Measurements from ENCODE around the gene SMC1B. TPM values are rescaled to one million over a fixed set of nuclear protein-coding genes. Genes with fewer than 3 reads are reported as not detected.
A peak's percentile ranks its signal among the peaks of the same experiment; 100 is the strongest.
"Not testable (repeated sequence)": the region's sequence is repeated elsewhere in the genome, so short reads cannot be mapped to it uniquely, and the experiment has no call there.

Gene SMC1B
- total RNA-seq, 2 donors from 2014 or later = not detected

- peak; percentile 46 for DNase-seq (ENCODE audit: low spot score)
- intact Hi-C loops (cut with DNase I) = no loop called here
These were observed 11.7 kb upstream of the SMC1B start for GRCh38 chr22:45425101-45425500.

GRCh38 chr22:45424241-45424731 lies 10.9 kb upstream of the SMC1B start:
- intact Hi-C loops (cut with DNase I) = no loop called here
- DNase-seq (ENCODE audit: low spot score) = peak; percentile 81

DNA sequence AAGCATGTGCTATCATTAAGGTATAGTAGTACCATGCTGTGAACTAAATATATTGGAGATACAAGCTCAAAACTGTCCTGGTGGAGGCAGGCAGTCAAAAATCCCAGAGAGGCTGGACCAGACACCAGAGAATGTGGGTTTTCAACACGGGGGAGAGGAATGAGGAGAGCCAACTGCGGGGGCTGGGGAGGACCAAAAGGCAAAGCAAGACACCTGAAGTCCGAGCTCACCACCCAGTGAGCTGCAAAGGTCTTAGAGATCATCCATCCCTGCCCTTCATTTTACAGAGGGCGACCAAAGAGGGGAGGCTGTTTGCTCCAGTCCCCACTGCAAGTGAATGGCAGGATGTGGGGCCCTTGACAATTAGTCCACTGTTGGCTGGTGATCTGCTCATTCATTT lies 10.1 kb upstream of the SMC1B start:
- intact Hi-C loops (cut with DNase I) = no loop called here
- DNase-seq (ENCODE audit: low spot score) = peak; percentile 12

DNA sequence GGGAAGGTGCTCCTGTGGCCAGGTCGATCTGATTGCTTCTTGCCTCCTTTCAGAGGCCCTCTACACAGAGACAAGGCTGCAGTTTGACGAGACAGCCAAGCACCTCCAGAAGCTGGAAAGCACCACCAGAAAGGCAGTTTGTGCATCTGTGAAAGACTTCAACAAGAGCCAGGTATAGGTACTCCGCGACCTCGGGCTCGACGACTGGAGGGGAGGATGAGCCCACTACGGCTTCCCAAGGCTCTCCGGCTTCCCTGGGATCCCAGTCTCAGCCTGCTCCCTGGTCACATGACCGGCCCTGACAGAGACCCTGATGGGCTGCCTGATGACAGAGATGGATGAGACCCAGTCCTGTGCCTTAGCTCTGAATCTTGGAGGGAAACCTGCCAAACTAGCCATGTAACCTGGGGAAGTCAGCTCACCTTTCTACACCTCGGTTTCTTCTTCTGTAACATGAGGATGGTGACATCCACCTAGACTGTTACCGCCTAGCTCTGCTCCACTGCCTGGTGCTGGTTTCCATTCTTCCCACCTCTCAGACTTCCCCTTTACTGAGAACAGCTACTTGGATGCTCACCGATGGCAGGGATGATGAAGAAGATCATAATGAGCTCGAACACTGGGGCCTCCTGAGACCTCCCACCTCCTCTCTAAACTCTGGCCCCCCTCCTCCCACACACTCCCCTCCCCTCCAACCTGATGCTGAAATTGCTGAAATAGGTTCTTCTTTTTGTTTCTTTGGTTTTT lies 9.0 kb upstream of the SMC1B start:
- intact Hi-C loops (cut with DNase I) = no loop called here
- peak; percentile 58 for DNase-seq (ENCODE audit: low spot score)

GRCh38 chr22:45421349-45422055 lies 8.1 kb upstream of the SMC1B start:
- intact Hi-C loops (cut with DNase I) = no loop called here
- no peak for DNase-seq (ENCODE audit: low spot score)

GRCh38 chr22:45420539-45420938 lies 7.1 kb upstream of the SMC1B start:
- DNase-seq (ENCODE audit: low spot score) = no peak
- intact Hi-C loops (cut with DNase I) = no loop called here

DNA sequence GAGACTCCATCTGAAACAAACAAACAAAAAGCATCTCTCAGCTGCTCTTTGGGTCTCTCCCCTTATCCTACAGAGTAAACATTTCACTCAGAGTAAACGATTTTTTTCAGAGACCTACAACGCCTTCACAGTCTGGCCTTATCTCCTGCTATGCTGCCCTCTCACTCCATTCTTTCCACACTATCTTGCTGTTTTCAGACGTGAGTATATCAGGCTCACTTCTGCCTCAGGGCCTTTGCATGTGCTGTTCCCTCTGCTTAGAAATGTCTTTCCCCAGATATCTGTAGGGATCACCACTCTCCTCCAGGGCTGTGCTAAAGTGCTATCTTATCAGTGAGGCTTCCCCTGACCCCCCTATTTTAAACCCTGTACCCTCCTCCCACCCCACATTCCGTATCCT lies 6.6 kb upstream of the SMC1B start:
- no peak for DNase-seq (ENCODE audit: low spot score)
- intact Hi-C loops (cut with DNase I) = no loop called here

GRCh38 chr22:45418770-45419138 lies 5.4 kb upstream of the SMC1B start:
- no peak for DNase-seq (ENCODE audit: low spot score)
- intact Hi-C loops (cut with DNase I) = no loop called here

DNA sequence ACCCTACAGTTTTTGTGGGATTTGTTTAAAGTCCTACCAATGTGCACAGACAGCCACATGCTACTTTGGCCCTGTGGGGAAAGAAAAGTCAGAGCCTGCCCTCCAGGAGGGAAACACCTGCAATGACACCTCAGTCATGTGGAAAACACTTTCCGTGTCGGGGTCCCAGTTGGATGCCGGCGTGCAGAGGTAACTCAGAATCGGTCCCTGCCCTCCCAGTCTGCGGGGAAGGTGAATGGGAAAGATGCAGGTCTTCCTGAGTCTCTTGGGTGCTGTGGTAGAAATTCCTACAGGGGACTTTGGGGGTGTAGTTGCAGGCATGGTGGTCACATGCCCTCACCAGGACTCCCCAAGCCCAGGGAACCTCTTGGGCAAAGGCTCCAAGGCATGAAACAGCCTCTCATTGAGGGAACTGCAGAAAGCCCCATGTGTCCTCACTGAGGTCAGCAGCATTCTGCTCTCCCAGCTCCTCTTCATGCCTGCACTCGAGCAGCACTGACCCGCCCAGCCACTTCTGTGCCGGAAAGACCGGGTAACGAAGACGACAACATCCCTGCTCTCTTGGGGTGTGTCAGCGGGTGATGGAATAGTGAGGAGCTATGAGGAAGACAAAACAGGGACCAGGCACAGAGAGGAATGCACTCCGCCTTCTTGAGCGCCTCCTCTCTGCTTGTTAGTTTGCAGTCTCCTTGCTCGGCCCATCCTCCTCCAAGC lies 4.8 kb upstream of the SMC1B start:
- intact Hi-C loops (cut with DNase I) = no loop called here

GRCh38 chr22:45413013-45413367 lies 409 bp downstream of the SMC1B start:
- DNase-seq (ENCODE audit: low spot score) = no peak
- intact Hi-C loops (cut with DNase I) = no loop called here

More for the DNA sequence above, 4.8 kb upstream of the SMC1B start:
- no peak for DNase-seq (ENCODE audit: low spot score)

DNA sequence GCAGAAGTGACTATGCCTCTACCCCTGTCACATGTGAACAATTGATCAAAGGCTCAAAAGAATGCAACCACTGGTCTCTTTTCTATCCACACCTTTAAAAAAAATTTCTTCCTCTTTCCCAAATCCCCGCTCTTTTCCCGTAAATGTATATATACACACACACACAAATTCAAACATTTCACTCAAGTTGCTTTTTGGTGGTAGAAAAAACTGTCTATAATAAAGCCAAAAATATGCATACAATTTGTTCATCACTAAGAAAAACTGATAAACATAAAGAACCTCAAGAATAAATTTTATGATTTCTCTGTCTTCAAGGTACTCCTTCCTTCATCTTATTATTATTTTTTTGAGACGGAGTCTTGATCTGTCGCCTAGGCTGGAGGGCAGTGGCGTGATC lies 5.6 kb downstream of the SMC1B start:
- intact Hi-C loops (cut with DNase I) = no loop called here
- no peak for DNase-seq (ENCODE audit: low spot score)

DNA sequence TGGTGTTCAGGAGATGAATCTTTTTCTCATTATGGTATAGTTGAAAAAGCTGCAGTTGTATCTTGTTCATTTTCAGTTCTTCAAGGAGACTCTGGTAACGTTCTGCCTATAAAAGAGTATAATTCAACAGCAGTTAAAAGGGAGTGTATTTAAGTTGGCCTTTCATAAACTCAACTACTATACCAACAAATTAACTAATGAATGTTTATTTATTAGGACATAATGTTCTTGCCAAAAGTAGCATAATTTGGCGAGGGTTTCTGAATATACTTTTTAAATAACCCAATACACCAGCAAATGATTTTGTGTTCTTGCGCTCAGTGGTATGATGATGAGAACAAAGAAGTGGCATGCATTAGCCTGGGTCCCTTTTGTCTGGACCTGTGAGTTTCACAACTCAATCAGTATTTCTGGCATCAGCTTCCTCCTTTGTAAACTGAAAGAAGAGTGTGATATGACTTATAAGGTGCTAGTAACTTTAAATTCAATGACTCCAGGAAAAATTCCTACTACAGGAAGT lies 10.9 kb downstream of the SMC1B start:
- no peak for DNase-seq (ENCODE audit: low spot score)
- intact Hi-C loops (cut with DNase I) = no loop called here

- no peak for DNase-seq (ENCODE audit: low spot score)
- intact Hi-C loops (cut with DNase I) = no loop called here
These were observed 13.5 kb downstream of the SMC1B start for GRCh38 chr22:45399712-45400445.

DNA sequence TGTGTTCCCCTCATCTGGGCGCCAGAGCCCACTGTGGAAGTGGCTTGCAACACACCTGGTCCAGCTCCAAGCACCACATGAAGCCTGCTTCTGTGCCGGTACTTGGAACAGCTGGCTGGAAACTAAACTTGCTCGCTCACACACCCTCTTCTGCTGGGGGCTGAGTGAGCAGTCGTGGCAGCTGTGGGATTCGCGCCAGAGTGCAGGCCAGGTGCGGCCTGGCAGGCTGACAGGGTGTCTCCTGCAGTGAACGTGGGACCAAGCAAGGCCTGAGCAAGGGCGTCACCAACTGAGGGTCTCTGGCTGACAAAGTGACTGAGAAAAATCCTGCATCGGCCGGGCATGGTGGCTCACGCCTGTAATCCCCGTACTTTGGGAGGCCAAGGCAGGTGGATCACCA lies 15.2 kb downstream of the SMC1B start:
- intact Hi-C loops (cut with DNase I) = no loop called here
- DNase-seq (ENCODE audit: low spot score) = no peak

- DNase-seq (ENCODE audit: low spot score) = no peak
- intact Hi-C loops (cut with DNase I) = no loop called here
These were observed 15.6 kb downstream of the SMC1B start for GRCh38 chr22:45397806-45398205.

- intact Hi-C loops (cut with DNase I) = no loop called here
- DNase-seq (ENCODE audit: low spot score) = no peak
These were observed 23.9 kb downstream of the SMC1B start for GRCh38 chr22:45389546-45389945.

- no peak for DNase-seq (ENCODE audit: low spot score)
- intact Hi-C loops (cut with DNase I) = no loop called here
These were observed 32.1 kb downstream of the SMC1B start for GRCh38 chr22:45381348-45381747.

DNA sequence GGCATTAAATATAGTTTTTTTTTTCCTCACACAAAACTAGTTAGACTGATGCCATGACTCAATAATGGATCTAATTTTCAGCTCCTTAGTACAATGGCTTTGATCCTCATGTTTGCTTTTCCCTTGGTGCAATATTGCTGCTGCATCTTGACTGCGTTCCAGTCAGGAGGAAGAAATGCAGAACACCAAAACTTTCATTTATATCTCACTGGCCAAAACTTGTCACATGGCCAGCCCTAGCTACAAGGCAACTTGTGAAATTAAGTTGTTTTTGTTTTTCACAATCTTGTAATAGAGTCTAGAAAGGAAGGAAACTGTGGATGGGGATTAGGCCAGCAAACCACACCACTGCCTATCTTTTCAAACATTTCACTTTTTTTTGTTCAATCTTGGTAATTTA lies 36.7 kb downstream of the SMC1B start:
- DNase-seq (ENCODE audit: low spot score) = no peak
- intact Hi-C loops (cut with DNase I) = no loop called here

DNA sequence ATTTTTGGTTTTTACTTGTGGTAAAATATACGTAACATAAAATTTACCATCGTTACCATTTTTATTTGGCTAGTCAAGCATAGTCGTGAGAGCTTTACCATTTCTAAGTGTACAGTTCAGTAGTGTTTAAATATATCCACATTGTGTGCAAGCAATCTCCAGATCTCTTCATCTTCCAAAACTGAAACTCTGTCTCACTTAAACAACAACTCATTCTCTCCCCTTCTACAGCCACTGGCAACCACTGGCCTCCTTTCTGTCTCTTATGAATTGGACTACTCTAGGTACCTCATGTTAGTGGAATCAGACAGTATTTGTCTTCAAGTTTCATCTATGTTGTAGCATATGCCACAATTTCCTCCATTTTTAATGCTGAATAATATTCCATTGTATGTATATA lies 37.4 kb downstream of the SMC1B start:
- intact Hi-C loops (cut with DNase I) = no loop called here
- DNase-seq (ENCODE audit: low spot score) = no peak

DNA sequence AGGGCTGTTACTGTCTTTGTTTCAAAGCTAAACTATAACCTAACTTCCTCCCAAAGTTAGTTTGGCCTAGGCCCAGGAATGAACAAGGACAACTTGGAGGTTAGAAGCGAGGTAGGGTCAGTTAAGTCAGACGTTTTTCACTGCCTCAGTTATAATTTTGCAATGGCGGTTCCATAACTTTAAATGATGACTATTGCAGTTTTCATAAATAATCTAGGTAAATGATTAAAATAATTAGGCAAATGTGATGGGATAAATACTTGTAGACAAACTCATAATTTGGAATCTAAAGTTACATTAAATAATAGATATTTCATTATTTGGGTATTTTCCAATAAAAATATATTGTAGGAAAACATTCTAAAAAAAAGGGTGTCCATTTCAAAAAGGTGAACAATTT lies 39.8 kb downstream of the SMC1B start:
- DNase-seq (ENCODE audit: low spot score); intact Hi-C loops (cut with DNase I): not testable (repeated sequence)

All from posterior vena cava (tissue), 2 donors.